Thyroid gland (tissue), 4 donors: Measurements from ENCODE around the gene ITGAD. TPM values are rescaled to one million over a fixed set of nuclear protein-coding genes. Genes with fewer than 3 reads are reported as not detected.

Experiments used
- DNase-seq, 2 donors: peaks; one replicate each; pipeline ENCODE4 v3.0.0-alpha.2; 2019
- H3K27ac ChIP-seq, 3 donors: fragments of 200-600 bp; sonication (generic); 1 replicate in 2 of 3; 2 replicates in 1 of 3; pipeline ENCODE4 v1.5.1; 2016 to 2019; ENCODE audit warnings: mild to moderate bottlenecking in 1 of 3, moderate library complexity in 1 of 3
- H3K27me3 ChIP-seq: fragments of 200-600 bp; sonication (generic); one replicate; pipeline ENCODE4 v1.5.1; 2019
- H3K36me3 ChIP-seq, 2 donors: fragments of 200-600 bp; sonication (generic); one replicate each; pipeline ENCODE4 v1.5.1; 2016 to 2019
- H3K4me1 ChIP-seq, 2 donors: fragments of 200-600 bp; sonication (generic); one replicate each; pipeline ENCODE4 v1.5.1; 2017 to 2019
- H3K4me3 ChIP-seq, 3 donors: fragments of 200-600 bp; sonication (generic); replicated peaks in 1 of 3; 1 replicate in 2 of 3; 2 replicates in 1 of 3; pipeline ENCODE4 v1.5.1; 2016; ENCODE audit warnings: mild to moderate bottlenecking in 1 of 3
- H3K9me3 ChIP-seq: fragments of 200-600 bp; sonication (generic); one replicate; pipeline ENCODE4 v1.5.1; 2017
- POLR2A ChIP-seq, 2 donors: fragments of 450-650 bp; IDR thresholded peaks; one replicate each; pipeline ENCODE4 v1.6.1; 2017; ENCODE audit warnings: antibody characterized with exemption in 2 of 2, mild to moderate bottlenecking in 2 of 2, moderate library complexity in 1 of 2
- WGBS, 2 donors: methylation state at CpG; one replicate each; pipeline ENCODE4 v1.1.5; 2017; 5-methylcytosine and 5-hydroxymethylcytosine counted together
- intact Hi-C: fragments of 100-400 bp; cut with DNase I; formaldehyde crosslinking; loops from one replicate; pipeline ENCODE4 v1.15.1; 2023
- total RNA-seq, 4 donors: library from RNA; depleted of rRNA; stranded (reverse); fragments of >200 nt; gene quantifications; one replicate each; pipeline ENCODE4 v1.2.3, GENCODE V29; 2016
- TF ChIP-seq, protein P1 (sequence below), 6 experiments: fragments of 200-600 bp in 3 of 6; fragments of 450-650 bp in 3 of 6; sonication (generic) in 3 of 6; IDR thresholded peaks; one replicate each; pipeline ENCODE4 v1.5.1; 2016 to 2019; ENCODE audit warnings: antibody characterized with exemption in 6 of 6, mild to moderate bottlenecking in 2 of 6, inconsistent platforms in 1 of 6, moderate library complexity in 1 of 6

ITGAD gene
- total RNA-seq, 4 donors from 2014 or later, result not detected

DNA sequence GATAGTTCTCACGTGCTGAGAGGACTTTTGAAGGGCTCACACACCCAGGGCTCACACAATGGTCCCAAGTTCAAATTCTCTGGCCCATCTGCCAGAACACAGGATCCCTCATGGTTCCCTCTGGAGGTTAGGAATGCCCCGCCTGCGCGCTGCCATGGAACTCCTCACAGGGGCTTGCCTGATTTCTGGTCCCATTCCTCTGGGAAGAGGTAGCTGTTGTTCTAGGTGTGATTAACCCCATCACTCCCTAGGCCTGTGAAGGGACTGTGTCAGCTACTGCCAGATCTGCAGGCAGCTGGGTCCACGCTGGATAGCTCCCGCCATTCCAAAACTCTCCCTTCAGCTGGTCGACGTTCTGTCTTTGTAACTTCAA, 63.8 kb downstream of the ITGAD start:
- no peaks in the 10 kb centered on the region for H3K27me3 ChIP-seq
- no peak for DNase-seq
- H3K36me3 ChIP-seq, result peaks cover 0 to 3% of the 10 kb centered on the region in 2 donors
- H3K4me1 ChIP-seq, result peaks cover 49 to 64% of the 10 kb centered on the region in 2 donors
- intact Hi-C loops, result no loop called here
- no peaks in the 10 kb centered on the region for H3K9me3 ChIP-seq
- 75 to 80% methylated on average over 6 to 8 of the region's 8 CpGs for WGBS, 2 donors
- H3K4me3 ChIP-seq, result no peak overlapping the region
- H3K27ac ChIP-seq, result no peak overlapping the region
- TF ChIP-seq POLR2A (IDR thresholded peaks at IDR 0.05), result no peak
- TF ChIP-seq, protein P1, sequence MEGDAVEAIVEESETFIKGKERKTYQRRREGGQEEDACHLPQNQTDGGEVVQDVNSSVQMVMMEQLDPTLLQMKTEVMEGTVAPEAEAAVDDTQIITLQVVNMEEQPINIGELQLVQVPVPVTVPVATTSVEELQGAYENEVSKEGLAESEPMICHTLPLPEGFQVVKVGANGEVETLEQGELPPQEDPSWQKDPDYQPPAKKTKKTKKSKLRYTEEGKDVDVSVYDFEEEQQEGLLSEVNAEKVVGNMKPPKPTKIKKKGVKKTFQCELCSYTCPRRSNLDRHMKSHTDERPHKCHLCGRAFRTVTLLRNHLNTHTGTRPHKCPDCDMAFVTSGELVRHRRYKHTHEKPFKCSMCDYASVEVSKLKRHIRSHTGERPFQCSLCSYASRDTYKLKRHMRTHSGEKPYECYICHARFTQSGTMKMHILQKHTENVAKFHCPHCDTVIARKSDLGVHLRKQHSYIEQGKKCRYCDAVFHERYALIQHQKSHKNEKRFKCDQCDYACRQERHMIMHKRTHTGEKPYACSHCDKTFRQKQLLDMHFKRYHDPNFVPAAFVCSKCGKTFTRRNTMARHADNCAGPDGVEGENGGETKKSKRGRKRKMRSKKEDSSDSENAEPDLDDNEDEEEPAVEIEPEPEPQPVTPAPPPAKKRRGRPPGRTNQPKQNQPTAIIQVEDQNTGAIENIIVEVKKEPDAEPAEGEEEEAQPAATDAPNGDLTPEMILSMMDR (IDR thresholded peaks at IDR 0.05), result no peak

DNA sequence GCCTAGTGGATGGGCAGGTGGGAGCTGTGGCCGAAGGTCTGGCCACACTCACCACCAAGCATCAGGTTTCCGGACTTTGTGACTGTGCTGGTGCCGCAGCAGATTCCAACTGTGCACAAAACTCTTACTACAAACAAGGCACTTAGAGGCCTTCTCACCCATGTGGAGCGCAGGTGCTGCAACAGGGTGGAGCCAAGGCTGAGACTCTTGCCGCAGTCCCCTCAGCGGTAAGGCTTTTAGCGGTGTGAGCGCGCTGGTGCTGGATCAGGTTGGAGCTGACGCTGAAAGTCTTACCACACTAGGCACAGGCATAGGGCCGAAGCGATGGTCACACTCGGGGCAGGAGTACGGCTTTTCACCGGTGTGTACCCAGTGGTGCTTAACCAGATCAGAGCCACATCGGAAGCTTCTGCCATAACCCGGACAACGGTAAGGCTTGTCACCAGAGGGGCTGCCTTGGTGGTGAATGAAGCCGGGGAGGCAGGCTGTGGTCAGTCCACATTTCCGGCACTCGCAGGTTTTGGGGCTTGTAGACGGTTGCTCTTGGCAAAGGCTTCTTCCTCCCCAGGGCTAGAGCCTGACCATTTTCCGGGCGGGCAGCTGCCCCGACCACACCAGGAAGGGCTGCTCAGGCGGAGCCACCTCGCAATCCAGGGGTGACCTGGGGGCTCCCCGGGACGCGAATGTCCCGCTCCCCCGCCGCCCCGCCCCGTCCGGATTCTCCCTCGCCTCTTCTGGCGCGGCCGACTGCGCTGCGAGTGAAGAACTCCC, 65.1 kb downstream of the ITGAD start:
- DNase-seq, result peak; percentile 82
- peaks cover 38 to 51% of the 10 kb centered on the region in 2 donors for H3K4me1 ChIP-seq
- H3K9me3 ChIP-seq, result no peaks in the 10 kb centered on the region
- WGBS, 2 donors, result 0 to 10% methylated on average over 2 to 18 of the region's 42 CpGs
- peak in 1 of 2 donors; percentile 78 for TF ChIP-seq POLR2A (IDR thresholded peaks at IDR 0.05)
- TF ChIP-seq, protein P1 (IDR thresholded peaks at IDR 0.05), result peak in 1 of 6 experiments; percentile 11
- H3K36me3 ChIP-seq, result peaks cover 4 to 14% of the 10 kb centered on the region in 2 donors
- peak overlapping the region; percentile 96 to 100 (median 98) for H3K27ac ChIP-seq
- no peaks in the 10 kb centered on the region for H3K27me3 ChIP-seq
- peak overlapping the region; percentile 19 to 79 (median 66) for H3K4me3 ChIP-seq
- intact Hi-C loops, result no loop called here

DNA sequence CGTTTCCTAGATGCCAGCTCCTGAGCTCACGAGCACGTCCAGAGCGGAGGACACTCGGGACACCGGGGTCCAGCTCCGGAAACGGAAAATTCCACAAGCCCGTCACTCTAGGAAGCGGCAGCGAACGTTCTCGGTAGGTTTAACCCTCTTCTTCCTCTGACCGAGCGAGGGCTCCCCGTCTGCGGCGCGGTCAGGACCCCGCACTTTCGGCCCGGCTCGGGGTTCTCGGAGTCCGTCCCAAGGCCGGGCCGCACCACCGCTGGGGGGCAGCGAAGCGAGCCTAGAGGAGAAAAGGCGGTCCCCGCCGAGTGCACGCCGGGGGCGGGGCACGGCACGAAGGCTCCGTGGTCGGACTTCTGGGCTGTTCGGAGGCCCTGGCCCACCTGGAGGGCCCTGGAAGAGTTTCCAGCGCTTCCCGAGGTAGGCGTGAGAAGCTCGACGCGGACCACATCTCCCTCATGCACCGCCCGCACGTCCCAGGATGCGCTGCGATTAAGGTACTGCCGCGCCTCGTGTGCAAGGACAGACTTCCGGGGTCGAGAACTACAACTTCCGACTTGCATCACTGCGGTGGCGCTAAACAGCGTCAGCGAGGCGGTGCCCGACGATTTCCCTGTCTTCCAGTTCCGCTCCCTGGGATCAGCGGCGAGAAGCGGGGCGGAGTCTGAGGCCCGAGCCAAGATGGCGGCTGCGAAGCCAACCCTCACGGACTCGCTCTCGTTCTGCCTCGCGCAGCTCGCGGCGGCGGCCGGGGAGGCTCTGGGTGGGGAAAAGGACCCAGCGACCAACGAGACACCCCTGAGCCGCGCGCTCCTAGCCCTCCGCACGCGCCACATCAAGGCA, 65.9 kb downstream of the ITGAD start, which contains the start of gene ARMC5:
TSS of gene ARMC5 (plus strand) at position 658 of the 843 bp plus-strand sequence. CDS start at position 682, 24 bp downstream.
- intact Hi-C loops, result no loop called here
- Histone ChIP-seq H3K4me1 (peaks cover 31 to 43% of the 10 kb centered on the region in 2 donors), H3K9me3 (no peaks in the 10 kb centered on the region), H3K36me3 (peaks cover 4 to 14% of the 10 kb centered on the region in 2 donors), H3K4me3 (peak within 1 kb of the TSS; percentile 19 to 79 (median 66)), H3K27me3 (no peaks in the 10 kb centered on the region), H3K27ac (peak within 1 kb of the TSS; percentile 96 to 100 (median 98))
- peak in 1 of 2 donors; percentile 77 for TF ChIP-seq POLR2A (IDR thresholded peaks at IDR 0.05)
- TF ChIP-seq, protein P1 (IDR thresholded peaks at IDR 0.05), result peak in 2 of 6 experiments; percentile 36 to 42
- 0% methylated on average over 18 to 25 of the region's 91 CpGs for WGBS, 2 donors
- peak; percentile 98 to 99 for DNase-seq

DNA sequence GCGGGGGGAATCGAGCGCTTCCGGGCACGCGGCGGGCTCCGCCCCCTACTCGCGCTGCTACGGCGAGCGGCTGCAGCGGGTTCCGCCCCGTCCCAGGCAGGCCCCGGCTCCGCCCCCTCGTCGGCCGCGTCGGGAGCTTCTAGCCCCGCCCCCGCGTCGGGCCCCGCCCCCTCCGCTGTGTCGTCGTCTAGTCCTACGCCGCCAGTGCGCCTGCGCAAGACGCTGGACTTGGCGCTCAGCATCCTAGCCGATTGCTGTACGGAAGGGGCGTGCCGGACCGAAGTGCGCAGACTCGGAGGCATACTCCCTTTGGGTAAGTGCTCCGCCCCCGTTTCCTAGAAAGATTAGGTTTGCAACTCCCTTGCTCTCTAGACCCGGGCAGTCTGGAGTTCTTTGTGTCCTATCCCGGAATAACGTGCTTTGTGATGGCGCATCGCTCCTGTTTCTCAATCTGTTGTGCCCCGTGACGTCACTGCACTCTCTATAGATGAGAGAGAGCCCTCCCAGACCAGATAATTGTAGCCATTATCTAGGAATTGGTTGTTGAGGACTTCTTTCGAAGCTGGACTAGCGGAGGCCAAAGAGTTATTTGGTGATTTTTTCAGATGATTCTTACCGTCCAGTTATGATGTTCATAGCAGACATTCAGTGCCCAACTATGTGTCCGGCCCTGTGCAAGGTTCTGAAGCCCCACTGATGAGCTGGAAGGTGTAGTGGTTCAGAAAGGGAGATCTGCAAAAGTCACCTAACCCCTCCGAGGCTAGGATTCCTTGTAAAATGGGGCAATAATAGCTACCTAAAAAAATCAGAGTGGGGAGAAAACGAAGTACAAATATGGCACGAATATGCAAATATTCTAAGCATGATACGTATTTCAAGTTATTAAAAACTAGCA, 66.8 kb downstream of the ITGAD start:
- 9 to 12% methylated on average over 15 to 22 of the region's 61 CpGs for WGBS, 2 donors
- peak in 1 of 2 donors; percentile 18 for TF ChIP-seq POLR2A (IDR thresholded peaks at IDR 0.05)
- TF ChIP-seq, protein P1 (IDR thresholded peaks at IDR 0.05), result no peak
- peak; percentile 100 for DNase-seq
- Histone ChIP-seq H3K27ac (peak overlapping the region; percentile 96 to 100 (median 98)), H3K9me3 (no peaks in the 10 kb centered on the region), H3K4me1 (peaks cover 26 to 36% of the 10 kb centered on the region in 2 donors), H3K27me3 (no peaks in the 10 kb centered on the region), H3K36me3 (peaks cover 12 to 19% of the 10 kb centered on the region in 2 donors), H3K4me3 (peak overlapping the region in 2 of 3 donors; percentile 66 to 79)
- intact Hi-C loops, result loop anchor here (10.0 kb wide), 1 partner anchor 275 kb away; the partner anchor contains the start of gene FUS
